Right hindlimb (tissue), 1 donor: ENCODE measurements around the gene RXFP3.
"Not testable (repeated sequence)": the region's sequence is repeated elsewhere in the genome, so short reads cannot be mapped to it uniquely, and the experiment has no call there.

Source experiments
- DNase-seq: peaks from one replicate; pipeline ENCODE4 v3.0.0-alpha.2; 2018

RXFP3 gene, protein sequence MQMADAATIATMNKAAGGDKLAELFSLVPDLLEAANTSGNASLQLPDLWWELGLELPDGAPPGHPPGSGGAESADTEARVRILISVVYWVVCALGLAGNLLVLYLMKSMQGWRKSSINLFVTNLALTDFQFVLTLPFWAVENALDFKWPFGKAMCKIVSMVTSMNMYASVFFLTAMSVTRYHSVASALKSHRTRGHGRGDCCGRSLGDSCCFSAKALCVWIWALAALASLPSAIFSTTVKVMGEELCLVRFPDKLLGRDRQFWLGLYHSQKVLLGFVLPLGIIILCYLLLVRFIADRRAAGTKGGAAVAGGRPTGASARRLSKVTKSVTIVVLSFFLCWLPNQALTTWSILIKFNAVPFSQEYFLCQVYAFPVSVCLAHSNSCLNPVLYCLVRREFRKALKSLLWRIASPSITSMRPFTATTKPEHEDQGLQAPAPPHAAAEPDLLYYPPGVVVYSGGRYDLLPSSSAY

DNA sequence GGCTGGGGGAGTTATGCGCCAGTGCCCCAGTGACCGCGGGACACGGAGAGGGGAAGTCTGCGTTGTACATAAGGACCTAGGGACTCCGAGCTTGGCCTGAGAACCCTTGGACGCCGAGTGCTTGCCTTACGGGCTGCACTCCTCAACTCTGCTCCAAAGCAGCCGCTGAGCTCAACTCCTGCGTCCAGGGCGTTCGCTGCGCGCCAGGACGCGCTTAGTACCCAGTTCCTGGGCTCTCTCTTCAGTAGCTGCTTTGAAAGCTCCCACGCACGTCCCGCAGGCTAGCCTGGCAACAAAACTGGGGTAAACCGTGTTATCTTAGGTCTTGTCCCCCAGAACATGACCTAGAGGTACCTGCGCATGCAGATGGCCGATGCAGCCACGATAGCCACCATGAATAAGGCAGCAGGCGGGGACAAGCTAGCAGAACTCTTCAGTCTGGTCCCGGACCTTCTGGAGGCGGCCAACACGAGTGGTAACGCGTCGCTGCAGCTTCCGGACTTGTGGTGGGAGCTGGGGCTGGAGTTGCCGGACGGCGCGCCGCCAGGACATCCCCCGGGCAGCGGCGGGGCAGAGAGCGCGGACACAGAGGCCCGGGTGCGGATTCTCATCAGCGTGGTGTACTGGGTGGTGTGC is at the start of gene RXFP3:
RXFP3 (plus strand) TSS at position 6 of the 636 bp plus-strand sequence; CDS start at position 361, 355 bp downstream.
- DNase-seq = peak; percentile 20

DNA sequence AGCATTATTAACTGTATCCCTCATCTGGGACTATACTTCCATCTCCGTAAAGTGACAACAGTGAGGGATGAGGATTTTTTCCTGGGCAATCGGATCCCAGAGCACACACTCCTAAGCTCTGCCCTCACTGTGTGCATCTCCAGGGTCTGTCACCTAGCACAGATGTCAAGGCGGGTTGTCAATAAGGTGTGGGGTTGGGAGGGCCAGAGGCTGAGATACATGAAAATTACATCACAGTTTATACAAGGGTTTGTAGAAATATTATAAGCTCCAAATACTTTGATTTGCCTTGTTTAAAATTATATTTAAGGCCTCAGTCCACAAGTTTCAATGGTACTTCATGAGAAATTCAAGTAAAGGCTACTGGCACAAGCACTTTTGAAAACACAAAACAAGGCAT is 48.9 kb upstream of the RXFP3 start:
- DNase-seq = no peak

DNA sequence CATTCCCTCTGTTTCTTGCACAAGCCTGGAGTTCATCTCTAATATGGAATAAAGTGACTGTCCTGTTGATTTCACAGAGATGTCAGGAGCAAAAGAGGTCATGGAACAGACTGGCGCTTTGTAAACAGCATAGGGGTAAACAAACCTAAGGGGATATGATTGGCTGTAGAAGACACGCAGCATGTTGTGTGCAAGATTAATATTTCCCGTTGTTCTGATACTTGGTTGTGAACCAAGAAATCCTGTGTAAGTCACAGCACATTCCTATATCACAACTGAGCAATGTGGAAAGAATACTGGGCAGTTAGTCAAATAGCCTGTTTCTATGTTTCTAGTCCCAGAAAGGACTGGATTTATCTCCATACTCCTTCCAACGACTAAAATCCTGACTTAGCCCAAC is 47.6 kb upstream of the RXFP3 start:
- DNase-seq = no peak

DNA sequence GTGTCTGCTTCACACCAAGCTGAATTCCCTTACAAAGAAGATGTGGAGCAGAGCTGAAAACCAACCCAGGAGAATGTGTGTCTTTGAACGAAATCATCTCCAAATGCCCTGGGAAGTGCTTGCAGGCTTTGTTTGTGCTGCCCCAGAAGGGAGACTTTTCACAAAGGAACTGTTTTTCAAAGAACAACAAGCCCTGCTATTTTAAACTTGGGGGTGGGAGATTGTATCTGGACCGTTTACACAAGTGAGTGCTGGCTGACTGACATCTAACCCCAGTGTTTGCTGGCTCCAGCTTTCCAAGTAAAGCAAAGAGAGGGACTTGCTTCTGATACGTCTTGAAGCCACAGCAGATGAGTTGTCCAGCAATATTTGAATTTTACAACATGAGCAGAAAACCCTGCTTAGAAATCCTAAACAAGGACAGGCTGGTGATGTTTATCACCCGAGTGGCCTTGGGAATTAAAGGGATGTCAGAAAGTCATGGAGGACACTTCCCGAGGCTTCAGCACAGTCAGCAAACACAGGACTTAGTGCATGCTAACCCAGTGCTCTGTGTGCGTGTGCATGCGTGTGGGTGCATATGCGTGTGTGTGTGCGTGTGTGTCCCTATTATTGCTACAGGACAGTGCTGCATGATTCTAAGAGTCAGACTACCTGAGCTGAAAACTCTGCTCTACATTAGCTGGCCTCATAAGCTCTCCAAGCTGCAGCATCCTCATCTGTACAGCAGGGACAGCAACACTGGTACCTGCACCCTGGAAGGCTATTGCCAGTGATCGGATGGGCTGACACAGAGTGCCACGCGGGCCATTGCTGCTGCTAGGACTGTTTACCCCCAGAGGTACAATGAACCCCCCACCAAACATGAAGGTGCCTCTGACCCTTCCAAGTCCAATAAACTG is 45.8 kb upstream of the RXFP3 start:
- peak; percentile 38 for DNase-seq

DNA sequence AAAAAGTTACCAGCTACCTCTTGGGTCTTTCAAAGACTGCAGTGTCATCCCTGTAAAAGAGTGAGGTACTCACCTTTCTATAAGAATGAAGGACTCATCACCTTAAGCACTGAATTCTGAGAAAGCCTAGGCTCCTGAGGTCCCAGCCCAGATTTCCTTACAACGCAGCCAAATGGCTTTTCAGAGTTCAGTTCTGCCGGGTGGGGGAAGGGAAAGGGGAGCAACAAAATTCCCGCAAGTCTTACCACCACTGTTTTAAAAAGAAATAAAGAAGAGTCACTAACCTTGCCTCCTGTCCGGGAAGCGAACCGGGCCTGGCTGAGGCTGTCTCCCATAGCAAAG is 44.8 kb upstream of the RXFP3 start:
- DNase-seq = no peak

DNA sequence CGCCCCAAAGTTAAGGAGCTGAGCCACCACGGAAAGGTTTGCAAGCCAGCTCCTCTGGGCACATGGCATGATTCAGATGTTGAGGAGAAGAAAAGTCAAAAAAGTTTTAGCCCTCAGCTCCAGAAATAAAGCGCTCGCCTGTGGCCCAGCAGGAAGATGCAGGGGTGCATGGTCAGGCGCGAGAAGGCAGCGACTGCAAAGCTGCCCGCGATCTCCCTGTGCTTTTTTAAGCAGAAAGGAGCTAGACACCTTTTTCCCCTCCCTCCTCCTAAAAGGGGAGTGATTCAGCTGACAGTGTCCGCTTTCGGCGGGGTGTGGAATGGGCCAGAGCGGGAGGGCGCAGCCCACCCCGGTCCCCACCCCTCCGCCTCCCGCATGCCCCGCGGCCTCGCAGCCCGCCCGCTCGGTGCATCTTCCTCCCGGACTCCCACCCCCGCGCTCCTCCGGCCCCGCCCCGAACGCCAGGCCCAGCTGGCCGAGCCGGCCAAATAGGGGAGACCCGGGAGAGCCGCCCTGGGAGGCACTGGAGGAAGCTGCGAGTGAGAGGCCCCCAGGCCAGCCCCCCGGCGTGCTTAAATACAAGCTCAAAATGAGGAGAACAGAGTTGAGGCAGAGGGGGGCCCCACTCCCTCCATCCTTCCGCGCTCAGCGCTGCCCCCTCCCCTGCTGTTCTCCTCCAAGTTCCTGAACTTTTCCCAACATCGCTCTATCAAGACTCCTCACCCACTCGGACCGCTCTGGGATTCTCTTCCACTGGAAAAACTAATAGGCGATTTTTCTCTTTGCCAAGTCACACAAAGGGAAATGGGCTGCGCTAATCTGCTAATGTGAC is 44.2 kb upstream of the RXFP3 start, which contains the start of gene ADAMTS12:
ADAMTS12 (minus strand) TSS at position 203 of the 832 bp plus-strand sequence; CDS start at position 69, 134 bp downstream.
- peak; percentile 93 for DNase-seq

DNA sequence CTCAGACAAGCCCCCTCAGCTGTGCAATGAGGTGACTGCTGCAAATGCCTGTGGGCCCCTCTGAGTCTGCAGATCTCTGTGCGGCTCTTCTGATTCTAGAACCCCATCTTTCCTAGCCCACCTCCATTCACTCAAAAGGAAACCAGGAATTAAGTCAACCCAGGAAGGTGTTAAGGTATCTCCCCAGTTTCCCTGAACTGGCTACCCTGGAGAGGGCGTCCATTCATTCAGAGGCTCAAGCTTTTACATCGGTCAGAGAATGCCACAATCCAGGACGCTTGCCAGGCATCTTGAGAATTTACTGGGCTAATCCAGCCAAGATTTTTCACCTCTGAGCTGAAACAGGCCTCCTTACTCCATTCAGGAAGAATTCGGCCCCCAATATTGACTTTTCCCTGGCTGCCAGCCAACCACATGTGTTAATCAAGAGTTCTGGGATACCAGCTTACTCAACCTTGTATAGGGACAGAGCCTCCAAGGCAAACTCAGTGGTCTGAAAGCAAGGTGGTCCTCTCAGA is 43.5 kb upstream of the RXFP3 start:
- peak; percentile 61 for DNase-seq

DNA sequence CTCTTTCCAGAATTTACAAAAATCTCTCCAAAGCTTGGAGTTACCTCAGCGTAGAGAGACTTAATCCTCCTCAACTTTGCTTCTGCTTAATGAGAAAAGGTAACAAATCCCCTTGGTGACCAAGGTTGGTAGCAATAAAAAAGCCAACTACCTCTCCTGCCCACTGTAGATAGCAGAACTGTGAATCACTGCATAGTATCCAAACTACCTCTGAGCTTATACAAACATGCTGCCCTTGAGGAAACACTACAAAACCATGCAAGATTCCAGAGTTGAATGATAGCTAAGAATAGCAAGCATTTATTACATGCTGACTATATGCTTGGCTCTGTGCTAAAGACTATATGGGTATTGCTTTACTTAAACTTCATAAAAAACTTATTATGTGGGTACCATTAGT is 41.6 kb upstream of the RXFP3 start:
- no peak for DNase-seq

DNA sequence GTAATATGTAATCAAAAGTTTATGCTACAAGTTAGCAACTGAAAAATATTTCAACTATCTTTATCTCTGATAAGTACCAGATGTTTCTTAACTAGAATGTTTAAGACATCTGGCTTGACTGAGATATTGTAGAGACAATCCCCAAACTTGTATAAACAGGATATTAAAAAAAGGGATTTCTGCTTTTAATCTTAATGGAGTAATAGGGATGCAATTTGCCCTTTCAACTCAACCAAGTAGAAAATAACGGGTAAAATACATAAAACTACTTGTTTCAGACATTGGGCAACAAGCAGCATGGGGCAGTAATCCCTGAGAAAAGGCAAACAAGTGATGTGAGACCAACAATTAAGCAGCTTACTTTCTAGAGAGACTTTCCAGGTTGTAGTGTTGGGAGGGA is 35.0 kb upstream of the RXFP3 start:
- no peak for DNase-seq

DNA sequence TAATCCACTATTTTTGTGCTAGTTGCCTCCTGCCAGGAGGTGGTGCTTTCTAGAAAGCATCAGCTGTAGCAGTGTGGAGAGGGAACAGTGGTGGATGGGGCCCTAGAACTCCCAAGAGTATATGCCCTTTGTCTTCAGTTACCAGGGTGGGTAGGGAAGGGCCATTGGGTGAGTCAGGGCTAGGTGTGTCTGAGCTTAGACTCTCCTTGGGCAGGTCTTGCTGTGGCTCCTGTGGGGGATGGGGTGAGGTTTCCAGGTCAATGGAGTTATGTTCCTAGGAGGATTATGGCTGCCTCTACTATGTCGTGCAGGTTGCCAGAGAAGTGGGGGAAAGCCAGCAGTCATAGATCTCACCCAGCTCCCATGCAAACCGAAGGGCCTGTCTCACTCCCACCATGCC is 33.1 kb upstream of the RXFP3 start:
- DNase-seq = no peak

DNA sequence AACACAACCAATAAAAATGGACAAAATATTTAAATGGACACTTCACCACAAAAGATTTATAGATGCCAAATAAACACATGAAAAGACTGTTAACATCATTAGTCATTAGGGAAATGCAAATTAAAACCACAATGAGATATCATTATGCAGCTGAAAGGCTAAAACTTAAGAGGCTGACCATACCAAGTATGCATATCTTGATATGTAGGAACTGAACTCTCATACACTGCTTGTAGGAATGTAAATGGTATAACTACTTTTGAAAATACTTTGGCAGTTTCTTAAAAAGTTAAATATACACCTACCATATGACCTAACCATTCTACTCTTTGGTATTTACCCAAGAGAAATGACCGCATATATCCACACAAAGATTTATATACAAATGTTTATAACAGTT is 30.8 kb upstream of the RXFP3 start:
- no peak for DNase-seq

DNA sequence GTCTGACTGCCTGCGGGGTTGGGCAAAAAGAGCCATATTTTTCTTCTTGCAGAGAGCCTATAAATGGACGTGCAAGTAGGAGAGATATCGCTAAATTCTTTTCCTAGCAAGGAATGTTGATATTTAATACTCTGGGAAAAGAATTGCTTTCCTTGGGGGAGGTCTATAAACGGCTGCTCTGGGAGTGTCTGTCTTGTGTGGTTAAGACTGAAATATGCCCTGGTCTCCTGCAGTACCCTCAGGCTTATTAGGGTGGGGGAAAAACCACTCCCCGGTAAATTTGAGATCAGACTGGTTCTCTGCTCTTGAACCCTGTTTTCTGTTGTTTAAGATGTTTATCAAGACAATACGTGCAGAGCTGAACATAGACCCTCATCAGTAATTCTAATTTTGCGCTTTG is 29.9 kb upstream of the RXFP3 start:
- DNase-seq = not testable (repeated sequence)

DNA sequence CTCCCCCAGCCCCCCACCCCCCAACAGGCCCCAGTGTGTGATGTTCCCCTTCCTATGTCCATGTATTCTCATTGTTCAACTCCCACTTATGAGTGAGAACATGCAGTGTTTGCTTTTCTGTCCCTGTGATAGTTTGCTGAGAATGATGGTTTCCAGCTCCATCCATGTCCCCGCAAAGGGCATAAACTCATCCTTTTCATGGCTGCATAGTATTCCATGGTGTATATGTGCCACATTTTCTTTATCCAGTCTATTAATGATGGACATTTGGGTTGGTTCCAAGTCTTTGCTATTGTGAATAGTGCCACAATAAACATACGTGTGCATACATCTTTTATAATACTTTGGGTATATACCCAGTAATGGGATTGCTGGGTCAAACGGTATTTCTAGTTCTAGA is 21.3 kb upstream of the RXFP3 start:
- DNase-seq = not testable (repeated sequence)

DNA sequence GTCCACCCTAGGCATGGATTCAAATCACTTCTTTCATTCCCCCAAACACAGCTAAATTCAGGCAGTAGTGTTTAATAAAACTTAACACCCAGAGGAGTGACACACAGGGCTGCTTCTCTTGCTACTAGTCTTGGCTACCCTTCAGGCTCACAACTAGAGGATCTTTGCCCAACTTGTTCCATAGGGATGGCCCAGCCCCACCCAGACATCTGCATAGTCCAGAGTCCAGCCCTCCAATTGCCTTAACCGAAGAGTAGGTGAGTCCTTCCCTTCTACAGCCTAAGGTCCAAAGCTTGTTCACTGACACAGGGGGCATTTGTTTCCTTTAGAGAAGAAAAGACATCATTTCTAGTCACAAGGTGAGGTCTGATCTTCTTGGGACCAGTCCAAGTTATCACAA is 15.2 kb upstream of the RXFP3 start:
- DNase-seq = no peak

DNA sequence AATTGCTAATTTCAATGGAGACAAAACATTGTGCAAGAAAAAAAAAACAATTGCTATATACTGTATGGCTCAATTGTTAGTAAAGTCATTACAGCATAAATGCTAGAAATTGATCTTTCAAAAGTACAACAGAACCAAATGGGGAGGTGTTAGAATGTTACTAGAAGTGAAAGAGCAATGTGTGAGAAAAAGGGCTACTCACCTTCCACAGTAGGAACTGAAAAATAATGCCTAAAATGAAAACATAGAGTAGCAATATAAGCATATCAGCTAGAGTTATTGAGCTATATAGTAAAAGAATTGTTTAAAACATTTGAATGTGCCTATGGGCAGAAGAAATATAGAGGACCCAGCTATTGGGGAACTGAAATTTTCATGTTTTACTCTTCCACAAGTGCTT is 10.9 kb upstream of the RXFP3 start:
- no peak for DNase-seq

DNA sequence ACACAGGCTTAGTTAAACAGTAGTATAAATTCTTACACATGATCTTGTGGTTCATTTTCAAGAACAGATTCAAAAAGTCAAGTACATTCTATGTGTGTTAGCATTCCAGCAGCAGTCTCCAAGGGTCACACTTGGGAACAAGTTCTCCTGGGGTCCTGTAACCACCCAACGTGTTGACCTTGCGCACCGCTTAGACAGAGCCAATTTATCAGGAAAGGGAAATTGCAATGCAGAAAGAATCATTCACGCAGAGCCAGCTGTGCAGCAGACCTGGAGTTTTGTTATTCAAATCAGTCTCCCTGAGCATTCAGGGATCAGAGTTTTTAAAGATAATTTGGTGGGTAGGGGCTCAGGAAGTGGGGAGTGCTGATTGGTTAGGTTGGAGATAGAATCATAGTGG is 8.5 kb upstream of the RXFP3 start:
- DNase-seq = no peak

DNA sequence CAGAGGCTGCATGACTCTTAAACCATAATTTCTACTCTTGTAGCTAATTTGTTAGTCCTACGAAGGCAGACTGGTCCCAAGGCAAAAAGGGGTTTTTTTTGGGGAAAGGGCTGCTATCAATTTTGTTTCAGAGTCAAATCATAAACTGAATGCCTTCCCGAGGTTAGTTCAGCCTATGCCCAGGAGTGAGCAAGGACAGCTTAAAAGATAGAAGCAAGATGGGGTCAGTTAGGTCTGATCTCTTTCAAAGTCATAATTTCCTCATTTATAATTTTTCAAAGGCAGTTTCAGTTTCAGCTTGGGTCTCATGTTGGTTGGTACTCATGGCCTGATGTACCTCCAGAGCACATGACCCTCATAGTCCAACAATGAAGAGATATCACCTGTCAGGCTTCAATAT is 7.9 kb upstream of the RXFP3 start:
- DNase-seq = no peak

DNA sequence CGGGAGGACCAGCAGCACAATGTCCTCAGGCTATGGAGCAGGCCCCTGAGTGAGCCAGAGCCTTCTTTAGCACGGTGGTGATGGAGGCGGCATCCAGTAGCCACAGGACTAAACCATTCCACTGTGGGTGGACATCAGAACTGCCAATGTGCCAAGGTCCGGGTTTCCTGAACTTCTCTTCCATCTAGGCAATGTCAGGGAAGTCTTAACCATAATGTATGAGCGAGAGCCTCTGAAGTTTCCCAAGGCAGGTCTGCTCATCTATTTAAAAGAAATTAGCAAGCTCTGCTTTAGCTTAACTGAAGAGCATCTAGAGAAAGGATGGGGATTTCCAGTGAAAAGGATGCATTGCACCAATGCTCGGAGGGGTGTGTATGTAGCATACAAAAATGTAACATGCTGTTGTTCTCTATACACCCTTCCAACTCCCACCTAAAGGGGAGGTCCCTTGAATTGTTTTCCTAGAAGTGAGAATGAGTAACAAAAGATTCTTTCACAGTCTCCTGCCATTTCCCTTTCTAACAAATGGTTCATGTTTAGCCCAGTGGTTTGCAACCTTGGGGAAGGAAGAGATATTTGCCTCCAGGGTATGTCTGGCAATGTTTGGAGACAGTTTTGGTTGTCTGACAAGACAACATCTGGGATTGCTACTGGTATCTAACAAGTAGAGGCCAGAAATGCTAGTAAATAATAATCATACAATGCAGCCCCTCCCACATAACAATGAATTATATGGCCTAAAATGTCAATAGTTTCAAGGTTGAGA is 6.1 kb upstream of the RXFP3 start:
- no peak for DNase-seq

DNA sequence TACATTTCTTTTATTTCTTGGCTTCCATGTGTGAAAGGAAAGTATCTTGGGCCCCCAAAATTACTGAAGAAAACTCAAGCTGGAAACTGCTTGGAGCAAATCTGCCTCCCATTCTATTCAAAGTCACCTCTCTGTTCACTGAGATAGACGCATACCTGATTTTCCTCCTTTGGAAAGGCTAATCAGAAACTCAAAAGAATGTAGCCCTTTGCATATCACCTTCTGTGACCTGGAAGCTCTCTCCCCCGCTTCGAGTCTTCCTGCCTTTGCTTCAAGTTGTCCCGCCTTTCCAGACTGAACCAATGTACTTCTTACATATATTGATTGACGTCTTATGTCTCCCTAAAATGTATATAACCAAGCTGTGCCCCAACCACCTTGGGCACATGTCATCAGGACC is 5.0 kb upstream of the RXFP3 start:
- DNase-seq = no peak

DNA sequence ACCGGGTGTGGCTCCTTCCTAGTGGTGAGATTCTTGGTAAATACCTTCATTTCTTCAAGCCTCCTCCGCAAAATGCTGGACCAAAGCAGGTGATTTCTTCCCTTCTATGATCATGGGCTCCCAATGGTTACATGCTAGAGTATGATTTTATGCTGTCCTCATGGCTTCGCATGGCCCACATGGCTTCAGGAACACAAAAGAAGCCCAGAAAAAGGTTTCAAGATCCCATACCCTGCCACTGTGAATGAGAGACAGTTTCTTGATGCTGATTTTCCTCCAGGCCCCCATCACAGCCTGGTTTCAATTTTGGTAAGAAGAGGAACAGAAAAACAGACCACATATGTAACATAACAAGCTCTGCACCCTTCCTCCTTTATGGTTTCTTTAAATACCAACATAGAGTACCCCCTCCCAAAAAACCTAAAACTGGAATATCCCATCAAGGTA is 2.4 kb upstream of the RXFP3 start:
- DNase-seq = no peak

DNA sequence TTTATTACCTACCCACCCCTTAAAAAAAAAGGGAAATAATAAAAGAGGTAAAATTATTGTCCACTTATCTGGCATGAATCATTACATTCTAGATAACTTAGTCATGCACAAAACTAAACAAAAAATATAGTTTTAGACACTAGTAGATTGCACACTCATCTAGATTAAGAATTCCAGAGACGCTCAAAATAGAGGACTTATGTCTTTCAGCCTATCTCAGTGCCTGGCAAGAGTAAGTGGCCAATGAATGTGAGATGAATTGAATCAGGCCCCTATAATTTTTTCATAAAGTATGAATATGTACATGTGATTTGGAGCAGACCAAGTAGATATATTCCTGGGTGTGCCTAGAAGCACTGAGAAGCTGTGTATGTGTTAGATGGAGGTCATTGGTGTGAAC is 2.0 kb upstream of the RXFP3 start:
- DNase-seq = no peak
